ENCODE measurements around the gene SRSF10.

The SRSF10 gene

DNA sequence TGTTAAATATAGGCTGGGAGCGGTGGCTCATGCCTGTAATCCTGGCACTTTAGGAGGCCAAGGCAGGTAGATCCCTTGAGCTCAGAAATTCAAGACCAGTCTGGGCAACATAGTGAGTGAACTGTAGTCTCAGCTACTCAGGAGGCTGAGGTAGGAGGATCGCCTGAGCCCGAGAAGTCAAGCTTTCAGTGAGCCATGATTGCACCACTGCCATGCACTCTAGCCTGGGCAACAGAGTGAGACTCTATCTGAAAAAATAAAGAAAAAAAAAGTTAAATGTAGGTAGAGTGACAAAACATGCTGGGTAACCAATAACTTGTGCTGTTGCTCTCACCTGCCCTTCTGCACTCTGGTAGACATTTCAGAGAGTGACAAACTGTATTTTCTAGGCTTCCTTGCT, 25.0 kb upstream of the SRSF10 start:
- Histone ChIP-seq H3K9ac (ENCODE audit: low read depth, low read length, poor library complexity, severe bottlenecking) (no peak overlapping the region), H3K9me2 (replicated peaks; ENCODE audit: low read depth, low read length) (no peaks in the 10 kb centered on the region)

DNA sequence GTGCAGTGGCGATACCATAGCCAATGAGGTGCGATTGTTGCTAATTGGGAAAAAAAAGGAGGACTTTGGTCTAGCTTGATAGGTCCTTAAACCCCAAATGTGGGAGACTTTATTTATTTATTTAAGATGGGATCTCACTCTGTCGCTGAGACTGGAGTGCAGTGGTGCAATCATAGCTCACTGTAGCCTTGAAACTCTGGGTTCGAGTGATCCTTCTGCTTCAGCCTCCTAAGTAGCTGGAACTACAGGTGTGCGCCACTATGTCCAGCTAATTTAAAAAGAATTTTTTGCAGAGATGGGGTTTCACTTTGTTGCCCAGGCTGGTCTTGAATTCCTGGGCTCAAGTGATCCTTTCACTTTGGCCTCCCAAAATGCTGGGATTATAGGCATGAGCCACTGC, 24.0 kb upstream of the SRSF10 start:
- no peaks in the 10 kb centered on the region for H3K9me2 ChIP-seq (replicated peaks; ENCODE audit: low read depth, low read length)
- no peak overlapping the region for H3K4me2 ChIP-seq (ENCODE audit: low read depth, low read length, poor library complexity, severe bottlenecking)
- no peak overlapping the region for H3K4me3 ChIP-seq (ENCODE audit: low read length, poor library complexity, severe bottlenecking)
- peaks cover 14% of the 10 kb centered on the region for H3K4me1 ChIP-seq (ENCODE audit: insufficient read depth, low read length, poor library complexity, severe bottlenecking)
- no peak overlapping the region for H3K9ac ChIP-seq (ENCODE audit: low read depth, low read length, poor library complexity, severe bottlenecking)
- H3K79me2 ChIP-seq (ENCODE audit: insufficient read depth, low read length) = no peaks in the 10 kb centered on the region
- H3K36me3 ChIP-seq (ENCODE audit: insufficient read depth, low read length) = no peaks in the 10 kb centered on the region
- no peaks in the 10 kb centered on the region for H3F3A ChIP-seq (ENCODE audit: low read depth)
- H4K20me1 ChIP-seq (ENCODE audit: insufficient read depth, low read length, poor library complexity, severe bottlenecking) = no peaks in the 10 kb centered on the region
- H3K27me3 ChIP-seq (ENCODE audit: insufficient read depth, low read length, poor library complexity, severe bottlenecking) = no peaks in the 10 kb centered on the region
- no peaks in the 10 kb centered on the region for H3K9me3 ChIP-seq (ENCODE audit: insufficient read depth, low read depth, low read length)
- TF ChIP-seq EZH2phosphoT487 (IDR thresholded peaks at IDR 0.05; ENCODE audit: borderline replicate concordance) = no peak
- no peak overlapping the region for H2AFZ ChIP-seq (ENCODE audit: low read length)

More for the DNA sequence above, 25.0 kb upstream of the SRSF10 start:
- H3K4me3 ChIP-seq (ENCODE audit: low read length, poor library complexity, severe bottlenecking) = no peak overlapping the region
- H3K4me2 ChIP-seq (ENCODE audit: low read depth, low read length, poor library complexity, severe bottlenecking) = no peak overlapping the region
- TF ChIP-seq, protein P1, sequence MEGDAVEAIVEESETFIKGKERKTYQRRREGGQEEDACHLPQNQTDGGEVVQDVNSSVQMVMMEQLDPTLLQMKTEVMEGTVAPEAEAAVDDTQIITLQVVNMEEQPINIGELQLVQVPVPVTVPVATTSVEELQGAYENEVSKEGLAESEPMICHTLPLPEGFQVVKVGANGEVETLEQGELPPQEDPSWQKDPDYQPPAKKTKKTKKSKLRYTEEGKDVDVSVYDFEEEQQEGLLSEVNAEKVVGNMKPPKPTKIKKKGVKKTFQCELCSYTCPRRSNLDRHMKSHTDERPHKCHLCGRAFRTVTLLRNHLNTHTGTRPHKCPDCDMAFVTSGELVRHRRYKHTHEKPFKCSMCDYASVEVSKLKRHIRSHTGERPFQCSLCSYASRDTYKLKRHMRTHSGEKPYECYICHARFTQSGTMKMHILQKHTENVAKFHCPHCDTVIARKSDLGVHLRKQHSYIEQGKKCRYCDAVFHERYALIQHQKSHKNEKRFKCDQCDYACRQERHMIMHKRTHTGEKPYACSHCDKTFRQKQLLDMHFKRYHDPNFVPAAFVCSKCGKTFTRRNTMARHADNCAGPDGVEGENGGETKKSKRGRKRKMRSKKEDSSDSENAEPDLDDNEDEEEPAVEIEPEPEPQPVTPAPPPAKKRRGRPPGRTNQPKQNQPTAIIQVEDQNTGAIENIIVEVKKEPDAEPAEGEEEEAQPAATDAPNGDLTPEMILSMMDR (conservative IDR thresholded peaks at IDR 0.05; ENCODE audit: low read length) = no peak
- no peak for TF ChIP-seq EZH2phosphoT487 (IDR thresholded peaks at IDR 0.05; ENCODE audit: borderline replicate concordance)
- no peak overlapping the region for H2AFZ ChIP-seq (ENCODE audit: low read length)
- H3K27me3 ChIP-seq (ENCODE audit: insufficient read depth, low read length, poor library complexity, severe bottlenecking) = no peaks in the 10 kb centered on the region
- no peaks in the 10 kb centered on the region for H3K79me2 ChIP-seq (ENCODE audit: insufficient read depth, low read length)
- peaks cover 14% of the 10 kb centered on the region for H3K4me1 ChIP-seq (ENCODE audit: insufficient read depth, low read length, poor library complexity, severe bottlenecking)
- no peaks in the 10 kb centered on the region for H3K36me3 ChIP-seq (ENCODE audit: insufficient read depth, low read length)
- H4K20me1 ChIP-seq (ENCODE audit: insufficient read depth, low read length, poor library complexity, severe bottlenecking) = no peaks in the 10 kb centered on the region
- H3F3A ChIP-seq (ENCODE audit: low read depth) = no peaks in the 10 kb centered on the region
- no peaks in the 10 kb centered on the region for H3K9me3 ChIP-seq (ENCODE audit: insufficient read depth, low read depth, low read length)

DNA sequence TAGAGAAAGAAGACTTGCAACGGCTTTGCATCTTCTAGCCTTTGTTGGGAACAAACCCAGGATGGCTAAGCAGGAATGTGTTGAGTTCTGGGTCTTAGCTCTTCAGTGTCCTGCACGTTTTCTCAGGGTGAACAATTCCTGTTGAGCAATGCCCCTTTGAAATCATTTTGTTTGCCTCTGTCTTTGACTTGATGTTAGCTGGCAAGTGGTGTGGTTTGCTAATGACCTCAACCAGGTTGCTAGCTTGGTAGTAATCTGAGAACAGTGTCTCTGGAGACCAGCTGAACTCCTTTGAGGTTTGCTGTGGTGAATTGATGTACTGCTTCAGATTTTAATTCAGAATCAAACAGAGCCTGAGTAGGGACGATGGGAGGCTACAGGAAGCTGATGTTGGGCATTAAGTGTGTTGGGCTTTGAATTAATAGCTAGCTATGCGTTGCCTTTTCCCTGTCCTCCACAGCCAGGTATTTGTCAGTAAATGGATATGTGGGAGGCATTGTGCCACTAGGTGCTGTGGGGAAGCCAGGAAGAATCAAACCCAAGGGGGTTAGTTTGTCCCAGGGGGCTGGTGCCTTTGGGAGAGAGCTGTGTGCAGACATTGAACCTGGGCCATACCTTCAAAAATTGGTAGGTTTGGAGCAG, 23.3 kb upstream of the SRSF10 start:
- H3K4me1 ChIP-seq (ENCODE audit: insufficient read depth, low read length, poor library complexity, severe bottlenecking) = peaks cover 14% of the 10 kb centered on the region
- H3K4me2 ChIP-seq (ENCODE audit: low read depth, low read length, poor library complexity, severe bottlenecking) = peak overlapping the region; percentile 3
- no peaks in the 10 kb centered on the region for H3K79me2 ChIP-seq (ENCODE audit: insufficient read depth, low read length)
- H3K36me3 ChIP-seq (ENCODE audit: insufficient read depth, low read length) = no peaks in the 10 kb centered on the region
- H3K9me2 ChIP-seq (replicated peaks; ENCODE audit: low read depth, low read length) = no peaks in the 10 kb centered on the region
- no peak overlapping the region for H3K4me3 ChIP-seq (ENCODE audit: low read length, poor library complexity, severe bottlenecking)
- no peaks in the 10 kb centered on the region for H3F3A ChIP-seq (ENCODE audit: low read depth)
- no peaks in the 10 kb centered on the region for H4K20me1 ChIP-seq (ENCODE audit: insufficient read depth, low read length, poor library complexity, severe bottlenecking)
- TF ChIP-seq EZH2phosphoT487 (IDR thresholded peaks at IDR 0.05; ENCODE audit: borderline replicate concordance) = no peak
- TF ChIP-seq, protein P1 (conservative IDR thresholded peaks at IDR 0.05; ENCODE audit: low read length) = no peak
- no peak overlapping the region for H3K9ac ChIP-seq (ENCODE audit: low read depth, low read length, poor library complexity, severe bottlenecking)
- H3K27me3 ChIP-seq (ENCODE audit: insufficient read depth, low read length, poor library complexity, severe bottlenecking) = no peaks in the 10 kb centered on the region
- H3K9me3 ChIP-seq (ENCODE audit: insufficient read depth, low read depth, low read length) = no peaks in the 10 kb centered on the region
- H2AFZ ChIP-seq (ENCODE audit: low read length) = no peak overlapping the region

DNA sequence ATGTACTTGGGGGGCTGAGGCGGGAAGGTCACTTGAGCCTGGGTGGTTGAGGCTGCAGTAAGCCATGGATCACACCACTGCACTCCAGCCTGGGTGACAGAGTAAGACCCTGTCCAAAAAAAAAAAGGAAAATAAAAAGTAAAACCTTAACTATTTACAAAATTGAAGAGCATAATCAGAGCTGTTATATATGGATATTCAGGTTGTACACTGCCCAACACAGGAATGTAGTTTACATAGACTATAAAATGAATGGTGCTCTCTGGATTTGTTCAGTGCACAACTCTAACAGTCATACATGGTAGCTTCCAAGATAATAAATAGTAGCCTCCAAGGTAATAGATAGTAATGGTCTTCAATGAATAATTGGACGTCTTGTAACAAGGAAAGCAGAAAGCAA, 22.6 kb upstream of the SRSF10 start:
- TF ChIP-seq, protein P1 (conservative IDR thresholded peaks at IDR 0.05; ENCODE audit: low read length) = no peak
- TF ChIP-seq EZH2phosphoT487 (IDR thresholded peaks at IDR 0.05; ENCODE audit: borderline replicate concordance) = no peak
- Histone ChIP-seq H3K4me3 (ENCODE audit: low read length, poor library complexity, severe bottlenecking) (no peak overlapping the region), H3K9me2 (replicated peaks; ENCODE audit: low read depth, low read length) (no peaks in the 10 kb centered on the region), H3K79me2 (ENCODE audit: insufficient read depth, low read length) (no peaks in the 10 kb centered on the region), H3K9ac (ENCODE audit: low read depth, low read length, poor library complexity, severe bottlenecking) (no peak overlapping the region), H3K9me3 (ENCODE audit: insufficient read depth, low read depth, low read length) (no peaks in the 10 kb centered on the region), H3K4me1 (ENCODE audit: insufficient read depth, low read length, poor library complexity, severe bottlenecking) (peaks cover 14% of the 10 kb centered on the region), H3K36me3 (ENCODE audit: insufficient read depth, low read length) (no peaks in the 10 kb centered on the region), H3F3A (ENCODE audit: low read depth) (no peaks in the 10 kb centered on the region), H4K20me1 (ENCODE audit: insufficient read depth, low read length, poor library complexity, severe bottlenecking) (no peaks in the 10 kb centered on the region), H2AFZ (ENCODE audit: low read length) (no peak overlapping the region), H3K4me2 (ENCODE audit: low read depth, low read length, poor library complexity, severe bottlenecking) (no peak overlapping the region), H3K27me3 (ENCODE audit: insufficient read depth, low read length, poor library complexity, severe bottlenecking) (no peaks in the 10 kb centered on the region)

Data from Loucy (cell line).